HL-60 (cell line): ENCODE measurements around the gene ZSWIM8.

Experiments
- SPI1 ChIP-seq: IDR thresholded peaks from 2 replicates; pipeline ENCODE4 v1.6.1; 2012; ENCODE audit warnings: low read depth, mild to moderate bottlenecking, borderline replicate concordance
- TF ChIP-seq, protein P1 (sequence below): IDR thresholded peaks from one replicate; pipeline ENCODE4 v1.5.1; 2011; ENCODE audit warnings: low read length, control low read depth, inconsistent platforms; ENCODE audit not compliant: insufficient read depth
- TF ChIP-seq, protein P2 (sequence below): IDR thresholded peaks from 2 replicates; pipeline ENCODE4 v1.6.1; 2012; ENCODE audit warnings: low read depth; ENCODE audit not compliant: insufficient replicate concordance

DNA sequence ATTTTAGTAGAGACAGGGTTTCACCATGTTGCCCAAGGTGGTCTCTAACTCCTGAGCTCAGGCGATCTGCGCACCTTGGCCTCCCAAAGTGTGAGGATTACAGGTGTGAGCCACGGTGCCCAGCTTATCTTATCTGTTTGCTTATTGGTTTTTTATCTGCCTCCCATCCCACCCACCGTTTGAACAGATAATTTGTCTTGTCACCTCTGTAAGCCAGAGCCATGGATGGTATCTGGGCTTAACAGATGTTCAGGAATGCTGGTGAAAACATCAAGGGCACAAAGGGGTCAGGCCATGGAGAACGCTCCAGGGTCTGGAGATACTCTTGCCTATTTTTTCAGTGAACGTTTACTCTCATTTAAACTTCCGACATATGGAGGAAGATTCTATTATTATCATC is 38.0 kb downstream of the ZSWIM8 start:
- TF ChIP-seq, protein P1, sequence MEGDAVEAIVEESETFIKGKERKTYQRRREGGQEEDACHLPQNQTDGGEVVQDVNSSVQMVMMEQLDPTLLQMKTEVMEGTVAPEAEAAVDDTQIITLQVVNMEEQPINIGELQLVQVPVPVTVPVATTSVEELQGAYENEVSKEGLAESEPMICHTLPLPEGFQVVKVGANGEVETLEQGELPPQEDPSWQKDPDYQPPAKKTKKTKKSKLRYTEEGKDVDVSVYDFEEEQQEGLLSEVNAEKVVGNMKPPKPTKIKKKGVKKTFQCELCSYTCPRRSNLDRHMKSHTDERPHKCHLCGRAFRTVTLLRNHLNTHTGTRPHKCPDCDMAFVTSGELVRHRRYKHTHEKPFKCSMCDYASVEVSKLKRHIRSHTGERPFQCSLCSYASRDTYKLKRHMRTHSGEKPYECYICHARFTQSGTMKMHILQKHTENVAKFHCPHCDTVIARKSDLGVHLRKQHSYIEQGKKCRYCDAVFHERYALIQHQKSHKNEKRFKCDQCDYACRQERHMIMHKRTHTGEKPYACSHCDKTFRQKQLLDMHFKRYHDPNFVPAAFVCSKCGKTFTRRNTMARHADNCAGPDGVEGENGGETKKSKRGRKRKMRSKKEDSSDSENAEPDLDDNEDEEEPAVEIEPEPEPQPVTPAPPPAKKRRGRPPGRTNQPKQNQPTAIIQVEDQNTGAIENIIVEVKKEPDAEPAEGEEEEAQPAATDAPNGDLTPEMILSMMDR, result no peak
- no peak for TF ChIP-seq SPI1
- TF ChIP-seq, protein P2, sequence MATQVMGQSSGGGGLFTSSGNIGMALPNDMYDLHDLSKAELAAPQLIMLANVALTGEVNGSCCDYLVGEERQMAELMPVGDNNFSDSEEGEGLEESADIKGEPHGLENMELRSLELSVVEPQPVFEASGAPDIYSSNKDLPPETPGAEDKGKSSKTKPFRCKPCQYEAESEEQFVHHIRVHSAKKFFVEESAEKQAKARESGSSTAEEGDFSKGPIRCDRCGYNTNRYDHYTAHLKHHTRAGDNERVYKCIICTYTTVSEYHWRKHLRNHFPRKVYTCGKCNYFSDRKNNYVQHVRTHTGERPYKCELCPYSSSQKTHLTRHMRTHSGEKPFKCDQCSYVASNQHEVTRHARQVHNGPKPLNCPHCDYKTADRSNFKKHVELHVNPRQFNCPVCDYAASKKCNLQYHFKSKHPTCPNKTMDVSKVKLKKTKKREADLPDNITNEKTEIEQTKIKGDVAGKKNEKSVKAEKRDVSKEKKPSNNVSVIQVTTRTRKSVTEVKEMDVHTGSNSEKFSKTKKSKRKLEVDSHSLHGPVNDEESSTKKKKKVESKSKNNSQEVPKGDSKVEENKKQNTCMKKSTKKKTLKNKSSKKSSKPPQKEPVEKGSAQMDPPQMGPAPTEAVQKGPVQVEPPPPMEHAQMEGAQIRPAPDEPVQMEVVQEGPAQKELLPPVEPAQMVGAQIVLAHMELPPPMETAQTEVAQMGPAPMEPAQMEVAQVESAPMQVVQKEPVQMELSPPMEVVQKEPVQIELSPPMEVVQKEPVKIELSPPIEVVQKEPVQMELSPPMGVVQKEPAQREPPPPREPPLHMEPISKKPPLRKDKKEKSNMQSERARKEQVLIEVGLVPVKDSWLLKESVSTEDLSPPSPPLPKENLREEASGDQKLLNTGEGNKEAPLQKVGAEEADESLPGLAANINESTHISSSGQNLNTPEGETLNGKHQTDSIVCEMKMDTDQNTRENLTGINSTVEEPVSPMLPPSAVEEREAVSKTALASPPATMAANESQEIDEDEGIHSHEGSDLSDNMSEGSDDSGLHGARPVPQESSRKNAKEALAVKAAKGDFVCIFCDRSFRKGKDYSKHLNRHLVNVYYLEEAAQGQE, result no peak
